Suprapubic skin (tissue), 4 donors: Measurements from ENCODE around the gene DNAJC11. TPM values are rescaled to one million over a fixed set of nuclear protein-coding genes. Genes with fewer than 3 reads are reported as not detected.

Experiments used
- DNase-seq, 2 donors: peaks; one replicate each; pipeline ENCODE4 v3.0.0-alpha.2; 2019; ENCODE audit warnings: low spot score in 2 of 2
- H3K27ac ChIP-seq: fragments of 200-600 bp; sonication (generic); one replicate; pipeline ENCODE4 v1.5.1; 2019
- H3K27me3 ChIP-seq: fragments of 200-600 bp; sonication (generic); one replicate; pipeline ENCODE4 v1.5.1; 2019
- H3K36me3 ChIP-seq: fragments of 200-600 bp; sonication (generic); one replicate; pipeline ENCODE4 v1.5.1; 2019
- H3K4me1 ChIP-seq: fragments of 200-600 bp; sonication (generic); one replicate; pipeline ENCODE4 v1.5.1; 2019
- H3K4me3 ChIP-seq: fragments of 200-600 bp; sonication (generic); one replicate; pipeline ENCODE4 v1.5.1; 2019; ENCODE audit warnings: mild to moderate bottlenecking
- H3K9me3 ChIP-seq: fragments of 200-600 bp; sonication (generic); one replicate; pipeline ENCODE4 v1.5.1; 2019
- CTCF ChIP-seq, 2 donors: fragments of 200-600 bp in 1 of 2; fragments of 450-650 bp in 1 of 2; sonication (generic) in 1 of 2; IDR thresholded peaks; one replicate each; pipeline ENCODE4 v1.5.1; 2016 to 2019; ENCODE audit warnings: antibody characterized with exemption in 2 of 2, mild to moderate bottlenecking in 1 of 2, moderate library complexity in 1 of 2
- EP300 ChIP-seq: sonication (generic); formaldehyde crosslinking; IDR thresholded peaks from one replicate; pipeline ENCODE4 v1.6.1; 2017; ENCODE audit warnings: antibody characterized with exemption
- POLR2A ChIP-seq, 2 donors: fragments of 450-650 bp; IDR thresholded peaks; one replicate each; pipeline ENCODE4 v1.6.1; 2017; ENCODE audit warnings: antibody characterized with exemption in 2 of 2, mild to moderate bottlenecking in 2 of 2, moderate library complexity in 2 of 2
- POLR2AphosphoS5 ChIP-seq, 3 donors: sonication (generic); formaldehyde crosslinking; IDR thresholded peaks; one replicate each; pipeline ENCODE4 v1.6.1; 2017; ENCODE audit warnings: antibody characterized with exemption in 3 of 3
- WGBS: methylation state at CpG from one replicate; pipeline ENCODE4 v1.1.5; 2018; 5-methylcytosine and 5-hydroxymethylcytosine counted together
- total RNA-seq, 4 donors: library from RNA; depleted of rRNA; stranded (reverse); fragments of >200 nt; gene quantifications; one replicate each; pipeline ENCODE4 v1.1.0, GENCODE V29; 2016

DNAJC11 gene
- total RNA-seq, 4 donors from 2014 or later = 22.9 to 53.0 (median 31.4) TPM

DNA sequence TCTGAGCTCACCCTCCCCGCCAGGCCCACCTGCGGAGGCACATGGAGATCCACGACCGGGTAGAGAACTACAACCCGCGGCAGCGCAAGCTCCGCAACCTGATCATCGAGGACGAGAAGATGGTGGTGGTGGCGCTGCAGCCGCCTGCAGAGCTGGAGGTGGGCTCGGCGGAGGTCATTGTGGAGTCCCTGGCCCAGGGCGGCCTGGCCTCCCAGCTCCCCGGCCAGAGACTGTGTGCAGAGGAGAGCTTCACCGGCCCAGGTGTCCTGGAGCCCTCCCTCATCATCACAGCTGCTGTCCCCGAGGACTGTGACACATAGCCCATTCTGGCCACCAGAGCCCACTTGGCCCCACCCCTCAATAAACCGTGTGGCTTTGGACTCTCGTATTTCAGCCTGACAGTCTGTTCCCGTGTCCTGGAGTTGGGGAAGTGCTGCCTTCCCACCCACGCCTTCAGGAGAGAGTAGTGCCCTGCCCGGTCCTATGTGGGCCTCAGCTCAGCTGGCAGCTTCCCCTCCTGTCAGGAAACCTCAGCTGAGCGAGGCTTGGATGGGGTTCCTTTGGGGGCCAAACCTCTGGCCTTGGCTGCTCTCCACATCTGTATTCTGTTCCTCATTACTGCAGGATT, 112.6 kb downstream of the DNAJC11 start:
- Histone ChIP-seq H3K27me3 (no peaks in the 10 kb centered on the region), H3K4me1 (peaks cover 60% of the 10 kb centered on the region), H3K36me3 (peaks cover 60% of the 10 kb centered on the region), H3K4me3 (no peak overlapping the region), H3K27ac (no peak overlapping the region), H3K9me3 (no peaks in the 10 kb centered on the region)
- 88% methylated on average over 8 of the region's 24 CpGs for WGBS
- DNase-seq = no peak
- TF ChIP-seq EP300 (no peak), CTCF (IDR thresholded peaks at IDR 0.05) (no peak), POLR2A (IDR thresholded peaks at IDR 0.05) (no peak), POLR2AphosphoS5 (IDR thresholded peaks at IDR 0.05) (no peak)

GRCh38 chr1:6588128-6588892, 113.3 kb downstream of the DNAJC11 start:
- Histone ChIP-seq H3K9me3 (no peaks in the 10 kb centered on the region), H3K4me3 (no peak overlapping the region), H3K4me1 (peaks cover 60% of the 10 kb centered on the region), H3K36me3 (peaks cover 53% of the 10 kb centered on the region), H3K27me3 (no peaks in the 10 kb centered on the region), H3K27ac (peak overlapping the region; percentile 46)
- TF ChIP-seq POLR2A (IDR thresholded peaks at IDR 0.05) (no peak), EP300 (no peak), CTCF (IDR thresholded peaks at IDR 0.05) (no peak), POLR2AphosphoS5 (IDR thresholded peaks at IDR 0.05) (no peak)
- no peak for DNase-seq
- WGBS = 69% methylated on average over 7 of the region's 25 CpGs

GRCh38 chr1:6587261-6588005, 114.2 kb downstream of the DNAJC11 start:
- H3K36me3 ChIP-seq = peaks cover 45% of the 10 kb centered on the region
- peak overlapping the region; percentile 46 for H3K27ac ChIP-seq
- H3K27me3 ChIP-seq = no peaks in the 10 kb centered on the region
- H3K9me3 ChIP-seq = no peaks in the 10 kb centered on the region
- no peak for TF ChIP-seq CTCF (IDR thresholded peaks at IDR 0.05)
- TF ChIP-seq POLR2AphosphoS5 (IDR thresholded peaks at IDR 0.05) = no peak
- no peak for TF ChIP-seq POLR2A (IDR thresholded peaks at IDR 0.05)
- TF ChIP-seq EP300 = no peak
- no peak for DNase-seq
- WGBS = 10% methylated on average over 9 of the region's 13 CpGs
- H3K4me1 ChIP-seq = peaks cover 63% of the 10 kb centered on the region
- H3K4me3 ChIP-seq = no peak overlapping the region

DNA sequence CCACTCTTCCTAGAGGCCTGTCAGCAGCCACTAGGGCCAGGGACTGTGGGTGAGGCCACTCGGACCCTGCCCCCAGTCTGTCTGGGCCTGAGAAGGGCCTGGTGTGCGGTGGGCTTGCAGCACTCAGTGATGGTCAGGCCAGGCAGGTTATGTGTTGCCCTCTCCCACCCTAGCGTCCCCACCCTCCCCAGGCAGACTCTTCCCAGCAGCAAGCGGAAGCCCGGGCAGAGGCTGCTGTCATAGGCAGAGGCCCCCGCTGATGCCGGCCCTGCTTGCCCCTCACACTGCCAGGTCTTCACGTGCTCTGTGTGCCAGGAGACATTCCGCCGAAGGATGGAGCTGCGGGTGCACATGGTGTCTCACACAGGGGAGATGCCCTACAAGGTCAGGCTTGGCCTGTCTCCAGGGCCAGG, 115.2 kb downstream of the DNAJC11 start:
- Histone ChIP-seq H3K27me3 (no peaks in the 10 kb centered on the region), H3K27ac (no peak overlapping the region), H3K4me1 (peaks cover 64% of the 10 kb centered on the region), H3K36me3 (peaks cover 35% of the 10 kb centered on the region), H3K4me3 (no peak overlapping the region), H3K9me3 (no peaks in the 10 kb centered on the region)
- DNase-seq = no peak
- WGBS = 67% methylated on average over 4 of the region's 11 CpGs
- TF ChIP-seq EP300 (no peak), POLR2AphosphoS5 (IDR thresholded peaks at IDR 0.05) (no peak), POLR2A (IDR thresholded peaks at IDR 0.05) (no peak), CTCF (IDR thresholded peaks at IDR 0.05) (no peak)

GRCh38 chr1:6585841-6586240, 115.8 kb downstream of the DNAJC11 start:
- peak overlapping the region; percentile 13 for H3K27ac ChIP-seq
- 71% methylated on average over 4 of the region's 7 CpGs for WGBS
- H3K36me3 ChIP-seq = peaks cover 32% of the 10 kb centered on the region
- no peaks in the 10 kb centered on the region for H3K27me3 ChIP-seq
- H3K9me3 ChIP-seq = no peaks in the 10 kb centered on the region
- H3K4me1 ChIP-seq = peaks cover 70% of the 10 kb centered on the region
- H3K4me3 ChIP-seq = no peak overlapping the region
- no peak for DNase-seq
- TF ChIP-seq POLR2A (IDR thresholded peaks at IDR 0.05) (no peak), CTCF (IDR thresholded peaks at IDR 0.05) (no peak), EP300 (no peak), POLR2AphosphoS5 (IDR thresholded peaks at IDR 0.05) (no peak)
